SU-DHL-6 (cell line): Measurements from ENCODE around the gene WWOX.

ENCODE experiments used
- H2AFZ ChIP-seq: fragments of 200-600 bp; sonication (generic); 2 replicates; pipeline ENCODE4 v1.6.1; 2014; ENCODE audit warnings: low read depth, mild to moderate bottlenecking, moderate library complexity, mixed read lengths, antibody characterized with exemption, low read length; ENCODE audit not compliant: severe bottlenecking
- H3F3A ChIP-seq: fragments of 200-600 bp; shearing (Covaris generic); 2 replicates; pipeline ENCODE4 v1.6.0; 2016; ENCODE audit warnings: antibody characterized with exemption, mild to moderate bottlenecking; ENCODE audit not compliant: insufficient read depth
- H3K27ac ChIP-seq: fragments of 200-600 bp; sonication (generic); 2 replicates; pipeline ENCODE4 v1.5.1; 2016; ENCODE audit warnings: low read depth, mild to moderate bottlenecking, low read length, moderate library complexity, mixed read lengths
- H3K27me3 ChIP-seq: fragments of 200-600 bp; sonication (generic), shearing (Covaris generic); 2 replicates; pipeline ENCODE4 v1.6.0; 2014; ENCODE audit warnings: mild to moderate bottlenecking, low read length
- H3K36me3 ChIP-seq: fragments of 200-600 bp; sonication (generic); 2 replicates; pipeline ENCODE4 v1.6.1; 2014; ENCODE audit warnings: mild to moderate bottlenecking, low read length, mixed read lengths
- H3K4me2 ChIP-seq: fragments of 300-600, 200-600 bp; shearing (Covaris generic), sonication (generic); 2 replicates; pipeline ENCODE4 v1.6.0; 2014; ENCODE audit warnings: low read length, low read depth, mild to moderate bottlenecking; ENCODE audit not compliant: poor library complexity, severe bottlenecking
- H3K4me3 ChIP-seq: fragments of 200-600 bp; sonication (generic); 2 replicates; pipeline ENCODE4 v1.5.1; 2014; ENCODE audit warnings: antibody characterized with exemption, low read length, mild to moderate bottlenecking, mixed read lengths; ENCODE audit not compliant: insufficient read depth, poor library complexity, severe bottlenecking
- H3K79me2 ChIP-seq: fragments of 200-600 bp; sonication (generic); 2 replicates; pipeline ENCODE4 v1.6.1; 2014; ENCODE audit warnings: mild to moderate bottlenecking, low read length, moderate library complexity; ENCODE audit not compliant: insufficient read depth
- H3K9ac ChIP-seq: fragments of 200-600 bp; sonication (generic); 2 replicates; pipeline ENCODE4 v1.7.0; 2014; ENCODE audit warnings: mild to moderate bottlenecking, low read length
- H3K9me2 ChIP-seq: fragments of 200-600 bp; sonication (generic); replicated peaks from 2 replicates; pipeline ENCODE4 v1.6.1; 2014; ENCODE audit warnings: low read length; ENCODE audit not compliant: insufficient read depth
- H3K9me3 ChIP-seq: fragments of 200-600 bp; sonication (generic); 2 replicates; pipeline ENCODE4 v1.6.1; 2014; ENCODE audit warnings: low read length, mixed read lengths; ENCODE audit not compliant: insufficient read depth
- H4K20me1 ChIP-seq: fragments of 200-600 bp; sonication (generic); 2 replicates; pipeline ENCODE4 v1.6.1; 2014; ENCODE audit warnings: low read depth, mild to moderate bottlenecking, antibody characterized with exemption, low read length, moderate library complexity, mixed read lengths
- CTCF ChIP-seq: fragments of 200-600 bp; sonication (generic); IDR thresholded peaks from one replicate; pipeline ENCODE4 v1.5.1; 2017; ENCODE audit warnings: antibody characterized with exemption, mild to moderate bottlenecking, low read length, moderate library complexity; ENCODE audit not compliant: insufficient read depth, poor library complexity, severe bottlenecking
- EZH2phosphoT487 ChIP-seq: fragments of 200-600 bp; sonication (generic), shearing (Covaris generic); conservative IDR thresholded peaks from 2 replicates; pipeline ENCODE4 v1.6.1; 2018; ENCODE audit warnings: mild to moderate bottlenecking, antibody characterized with exemption, low read length, moderate library complexity, mixed read lengths

Gene WWOX

DNA sequence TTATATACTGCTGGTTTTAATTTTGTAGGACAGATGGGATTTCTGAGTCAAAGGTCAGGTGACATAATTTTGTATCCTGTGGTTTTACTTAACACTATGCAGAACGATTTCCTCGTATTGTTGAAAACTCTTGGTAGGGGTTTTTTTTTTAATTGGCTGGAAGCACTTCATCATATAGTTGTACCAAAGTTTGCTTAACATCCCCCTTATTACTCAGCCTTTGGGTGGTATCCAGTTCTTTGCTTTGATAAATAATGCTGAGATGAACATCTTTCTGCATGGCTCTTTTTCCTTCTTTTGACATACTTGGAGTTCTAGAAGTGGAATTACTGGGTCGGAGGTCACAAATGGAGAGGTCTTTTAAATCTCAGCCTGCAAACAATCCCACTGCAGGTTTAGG lies 1082.0 kb downstream of the WWOX start:
- no peaks in the 10 kb centered on the region for H3K9me2 ChIP-seq
- no peaks in the 10 kb centered on the region for H3F3A ChIP-seq
- no peak overlapping the region for H3K4me3 ChIP-seq
- no peak overlapping the region for H3K27ac ChIP-seq
- H4K20me1 ChIP-seq = no peaks in the 10 kb centered on the region
- no peaks in the 10 kb centered on the region for H3K79me2 ChIP-seq
- no peaks in the 10 kb centered on the region for H3K9me3 ChIP-seq
- H3K36me3 ChIP-seq = no peaks in the 10 kb centered on the region
- H3K4me2 ChIP-seq = no peak overlapping the region
- H3K9ac ChIP-seq = no peak overlapping the region
- TF ChIP-seq CTCF (no peak), EZH2phosphoT487 (no peak)
- H2AFZ ChIP-seq = no peak overlapping the region
- no peaks in the 10 kb centered on the region for H3K27me3 ChIP-seq

DNA sequence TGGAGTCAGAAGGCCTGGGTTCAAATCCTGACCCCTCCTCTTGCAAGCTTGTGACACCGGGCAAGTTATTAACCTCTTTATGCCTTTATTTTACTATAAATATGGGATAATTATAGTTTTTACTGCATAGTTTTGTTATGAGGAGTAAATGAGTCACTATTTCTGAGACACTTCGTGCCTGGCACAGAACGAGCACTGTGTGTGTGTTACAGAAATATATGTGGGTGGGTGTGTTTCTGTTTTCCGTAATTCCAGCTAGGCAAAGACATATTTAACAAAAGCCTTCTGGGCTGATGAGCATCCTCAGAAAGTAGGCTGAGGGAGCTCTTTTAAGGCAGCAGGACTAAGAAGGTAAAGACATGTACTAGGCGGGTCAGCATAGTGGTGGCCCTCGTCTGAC lies 1083.2 kb downstream of the WWOX start:
- H3K79me2 ChIP-seq = no peaks in the 10 kb centered on the region
- H3K9me3 ChIP-seq = no peaks in the 10 kb centered on the region
- H3K36me3 ChIP-seq = no peaks in the 10 kb centered on the region
- H4K20me1 ChIP-seq = no peaks in the 10 kb centered on the region
- H3K27ac ChIP-seq = no peak overlapping the region
- no peaks in the 10 kb centered on the region for H3K9me2 ChIP-seq
- no peak overlapping the region for H3K4me3 ChIP-seq
- H3K4me2 ChIP-seq = no peak overlapping the region
- H3K27me3 ChIP-seq = no peaks in the 10 kb centered on the region
- TF ChIP-seq EZH2phosphoT487 = no peak
- no peak for TF ChIP-seq CTCF
- H3F3A ChIP-seq = no peaks in the 10 kb centered on the region
- H2AFZ ChIP-seq = no peak overlapping the region
- no peak overlapping the region for H3K9ac ChIP-seq

DNA sequence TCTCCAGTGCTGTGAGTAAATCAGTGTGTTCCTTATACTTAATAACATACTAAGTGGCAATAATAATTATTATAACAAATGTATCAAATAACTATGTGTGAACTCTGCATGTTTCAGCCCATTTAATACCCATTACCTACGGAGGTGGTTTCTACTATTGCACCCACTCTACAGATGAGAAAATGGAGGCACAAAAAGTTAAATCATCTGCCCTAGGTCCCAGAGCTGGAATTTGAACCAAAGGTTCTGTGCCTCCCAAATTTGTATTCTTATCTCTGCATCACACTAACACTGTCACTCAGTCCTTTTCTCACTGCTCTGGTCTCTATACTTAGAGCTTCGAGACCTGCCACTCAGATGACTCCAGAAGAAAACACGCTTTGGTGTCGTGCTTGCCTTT lies 1084.1 kb downstream of the WWOX start:
- H4K20me1 ChIP-seq = no peaks in the 10 kb centered on the region
- no peak for TF ChIP-seq CTCF
- TF ChIP-seq EZH2phosphoT487 = no peak
- 0 out of 2 replicates have a peak, but pooled peaks cover 3% of the 10 kb centered on the region for H3K27me3 ChIP-seq

More for the DNA sequence above, 1084.1 kb downstream of the WWOX start:
- Histone ChIP-seq H3K27ac (no peak overlapping the region), H3K9me2 (no peaks in the 10 kb centered on the region), H3K4me3 (no peak overlapping the region), H3K4me2 (no peak overlapping the region), H3K9me3 (no peaks in the 10 kb centered on the region), H3K9ac (no peak overlapping the region), H3K36me3 (no peaks in the 10 kb centered on the region), H3K79me2 (no peaks in the 10 kb centered on the region), H3F3A (no peaks in the 10 kb centered on the region), H2AFZ (no peak overlapping the region)
